MM.1S (cell line): Measurements from ENCODE around the gene EZH2.

Source experiments
- EZH2 ChIP-seq: fragments of 300-600 bp; sonication (generic); optimal IDR thresholded peaks from 2 replicates; pipeline ENCODE3; 2017; ENCODE audit warnings: low read depth, mild to moderate bottlenecking, antibody characterized with exemption, low read length, mixed read lengths
- EZH2phosphoT487 ChIP-seq: fragments of 300-600 bp; sonication (generic); IDR thresholded peaks from 2 replicates; pipeline ENCODE4 v1.6.1; 2018; ENCODE audit warnings: antibody characterized with exemption, low read length
- TF ChIP-seq, protein P1 (sequence below): fragments of 300-600 bp; sonication (generic); IDR thresholded peaks from 2 replicates; pipeline ENCODE4 v1.5.1; 2016; ENCODE audit warnings: antibody characterized with exemption, low read length, mixed read lengths

DNA sequence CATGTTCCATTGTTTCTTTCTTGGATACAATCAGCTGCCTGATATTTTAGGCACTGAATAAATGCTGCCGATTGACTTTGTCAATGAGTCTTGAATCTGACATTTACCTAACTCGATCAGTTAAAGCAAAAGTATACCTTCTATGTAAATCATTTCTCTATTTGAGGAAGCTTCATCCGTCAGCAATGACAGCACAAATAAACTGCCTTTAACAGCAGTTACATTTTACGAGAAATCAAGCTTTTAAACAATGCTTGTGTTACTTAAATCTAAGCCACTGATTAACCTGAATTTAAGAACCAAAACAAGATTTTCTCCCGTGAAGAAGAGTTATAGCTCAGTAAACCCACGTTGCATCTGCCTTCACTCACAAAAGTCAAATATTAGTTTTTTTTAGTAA, 114.1 kb downstream of the EZH2 start:
- TF ChIP-seq, protein P1, sequence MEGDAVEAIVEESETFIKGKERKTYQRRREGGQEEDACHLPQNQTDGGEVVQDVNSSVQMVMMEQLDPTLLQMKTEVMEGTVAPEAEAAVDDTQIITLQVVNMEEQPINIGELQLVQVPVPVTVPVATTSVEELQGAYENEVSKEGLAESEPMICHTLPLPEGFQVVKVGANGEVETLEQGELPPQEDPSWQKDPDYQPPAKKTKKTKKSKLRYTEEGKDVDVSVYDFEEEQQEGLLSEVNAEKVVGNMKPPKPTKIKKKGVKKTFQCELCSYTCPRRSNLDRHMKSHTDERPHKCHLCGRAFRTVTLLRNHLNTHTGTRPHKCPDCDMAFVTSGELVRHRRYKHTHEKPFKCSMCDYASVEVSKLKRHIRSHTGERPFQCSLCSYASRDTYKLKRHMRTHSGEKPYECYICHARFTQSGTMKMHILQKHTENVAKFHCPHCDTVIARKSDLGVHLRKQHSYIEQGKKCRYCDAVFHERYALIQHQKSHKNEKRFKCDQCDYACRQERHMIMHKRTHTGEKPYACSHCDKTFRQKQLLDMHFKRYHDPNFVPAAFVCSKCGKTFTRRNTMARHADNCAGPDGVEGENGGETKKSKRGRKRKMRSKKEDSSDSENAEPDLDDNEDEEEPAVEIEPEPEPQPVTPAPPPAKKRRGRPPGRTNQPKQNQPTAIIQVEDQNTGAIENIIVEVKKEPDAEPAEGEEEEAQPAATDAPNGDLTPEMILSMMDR: no peak
- TF ChIP-seq EZH2 (no peak), EZH2phosphoT487 (no peak)
